NCI-H510A treated with DMSO at 0.1 percent for 48 hours (cell line): ENCODE results near the gene CCDC188.

Experiments used
- DNase-seq: peaks from one replicate; lab custom pipeline; 2025; lab: John Stamatoyannopoulos, UW

The CCDC188 gene

DNA sequence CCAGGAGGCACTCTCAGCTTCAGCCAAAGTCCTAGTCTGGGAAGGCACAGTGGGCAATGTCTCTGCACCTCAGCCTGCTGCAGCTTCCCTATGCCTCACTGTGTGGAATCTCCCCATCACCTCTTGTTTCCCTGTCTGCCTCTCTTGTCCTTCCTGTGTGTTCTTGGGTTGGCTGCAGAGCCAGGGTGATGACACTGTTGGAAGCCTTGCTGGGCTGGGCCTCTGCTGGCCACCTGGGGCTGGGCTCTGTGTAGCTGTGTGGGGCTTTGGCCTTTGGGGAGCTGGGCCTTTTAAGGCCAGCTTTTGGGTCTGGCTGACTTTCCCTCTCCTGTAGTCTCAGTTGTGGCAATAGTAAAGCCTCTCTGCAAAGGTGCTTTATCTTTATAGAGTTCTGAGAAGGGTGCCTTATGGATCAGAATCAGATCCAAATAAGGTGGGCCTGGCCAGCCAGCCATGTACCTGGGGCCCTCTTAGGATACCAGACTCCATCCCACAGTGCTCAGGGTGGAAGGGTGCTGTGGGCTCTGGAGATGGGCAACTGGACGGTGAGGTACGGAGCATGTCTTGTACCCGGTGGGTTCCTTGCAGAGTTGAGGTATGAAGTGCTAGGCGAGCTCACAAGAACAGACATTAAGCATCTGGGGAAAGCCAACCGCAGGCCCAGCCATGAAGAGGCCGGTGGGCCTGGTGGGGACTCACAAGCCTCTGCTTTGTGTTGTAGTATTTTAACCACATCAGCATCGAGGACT lies 45.2 kb downstream of the CCDC188 start:
- DNase-seq: no peak

DNA sequence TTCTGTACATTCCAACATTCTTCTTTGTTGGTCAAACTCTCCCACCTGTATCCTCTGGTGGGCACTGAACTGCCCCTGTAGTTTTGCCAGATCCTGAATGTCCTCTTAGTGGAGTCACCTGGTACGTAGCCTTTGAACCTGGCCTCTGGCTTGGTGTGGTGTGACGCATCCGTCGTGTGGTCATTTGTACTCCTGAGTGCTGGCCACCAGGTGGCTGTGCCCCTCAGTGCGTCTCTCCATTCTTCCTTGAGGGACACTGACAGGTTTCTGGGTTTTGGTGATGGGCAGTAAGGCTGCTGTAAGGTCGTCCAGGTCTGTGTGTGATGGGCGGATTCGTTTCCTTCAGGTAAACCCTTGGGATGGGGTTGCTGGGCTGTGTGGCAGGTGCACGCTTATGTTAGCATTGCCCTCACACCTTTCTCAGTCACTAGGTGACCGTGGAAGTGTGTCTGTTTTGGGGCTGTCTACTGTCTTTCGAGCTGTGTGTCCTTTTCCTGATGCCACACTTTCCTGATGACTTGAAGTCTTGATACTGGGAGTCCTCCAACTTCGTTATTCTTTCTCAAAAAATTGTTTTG lies 48.6 kb downstream of the CCDC188 start:
- DNase-seq: no peak

DNA sequence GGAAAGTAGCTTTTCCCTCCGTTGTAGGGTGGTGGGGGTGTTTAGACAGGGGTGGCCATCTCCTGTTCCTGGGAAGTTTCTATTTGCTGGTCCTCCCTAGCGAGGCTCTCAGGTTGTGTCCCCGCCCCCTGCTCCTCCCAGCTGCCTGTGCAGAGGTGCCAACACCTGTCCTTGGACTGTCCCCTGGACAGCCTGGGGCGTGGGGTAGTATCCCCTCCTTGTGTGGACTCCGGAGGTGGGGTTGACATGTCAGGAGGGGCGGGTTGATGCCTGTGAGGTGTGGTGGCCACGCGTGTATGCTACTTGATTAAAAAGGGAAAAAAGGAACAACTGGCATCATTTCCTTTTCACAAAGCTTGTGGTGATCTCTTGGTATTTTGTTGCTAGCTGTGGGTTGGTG lies 49.2 kb downstream of the CCDC188 start:
- DNase-seq: no peak

DNA sequence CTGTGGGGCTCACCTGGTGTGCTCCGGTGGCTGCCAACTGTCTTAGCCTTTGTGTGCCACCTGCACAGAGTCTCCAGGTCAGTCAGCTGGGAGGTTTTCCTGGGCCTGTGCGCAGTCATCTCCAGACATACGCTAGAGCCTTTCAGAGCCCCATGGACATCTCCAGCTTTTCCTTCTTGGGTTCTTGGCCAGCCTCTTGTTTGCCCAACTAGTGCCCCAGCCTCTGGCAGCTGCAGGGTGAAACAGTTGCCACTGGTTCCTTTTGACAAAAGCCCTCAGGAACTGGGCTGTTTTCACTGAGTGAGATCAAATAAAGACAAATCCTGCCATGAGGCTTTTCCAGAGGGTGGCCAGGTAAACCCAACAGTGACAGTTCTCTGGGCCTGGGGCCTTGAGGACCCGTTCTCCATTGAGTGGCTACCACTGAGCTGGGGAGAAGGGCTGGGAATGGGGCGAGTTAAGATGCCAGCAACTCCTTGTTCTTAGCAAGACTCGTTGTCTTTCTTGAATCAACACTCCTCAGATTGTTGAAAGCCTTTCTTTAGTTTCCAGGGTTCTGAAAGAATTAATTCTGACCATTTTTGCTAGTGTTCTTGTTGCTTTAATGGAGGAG lies 51.6 kb downstream of the CCDC188 start:
- DNase-seq: no peak
